Measurements from ENCODE around the gene MGMT.

- TF ChIP-seq CTCF (IDR thresholded peaks at IDR 0.05) = no peak
- no peak for TF ChIP-seq POLR2AphosphoS5 (IDR thresholded peaks at IDR 0.05)
- TF ChIP-seq POLR2A (IDR thresholded peaks at IDR 0.05) = no peak
- no peak for TF ChIP-seq EP300 (IDR thresholded peaks at IDR 0.05)
These were observed 320.5 kb downstream of the MGMT start for GRCh38 chr10:129787557-129787956.
